Suprapubic skin (tissue), 4 donors: ENCODE data around the gene FMNL2.

Experiments
- CTCF ChIP-seq, 2 donors: fragments of 200-600 bp in 1 of 2; fragments of 450-650 bp in 1 of 2; sonication (generic) in 1 of 2; IDR thresholded peaks; one replicate each; pipeline ENCODE4 v1.5.1; 2016 to 2019; ENCODE audit warnings: antibody characterized with exemption in 2 of 2, mild to moderate bottlenecking in 1 of 2, moderate library complexity in 1 of 2
- POLR2A ChIP-seq, 2 donors: fragments of 450-650 bp; IDR thresholded peaks; one replicate each; pipeline ENCODE4 v1.6.1; 2017; ENCODE audit warnings: antibody characterized with exemption in 2 of 2, mild to moderate bottlenecking in 2 of 2, moderate library complexity in 2 of 2
- POLR2AphosphoS5 ChIP-seq, 3 donors: sonication (generic); formaldehyde crosslinking; IDR thresholded peaks; one replicate each; pipeline ENCODE4 v1.6.1; 2017; ENCODE audit warnings: antibody characterized with exemption in 3 of 3

- TF ChIP-seq POLR2A (IDR thresholded peaks at IDR 0.05) (no peak), CTCF (IDR thresholded peaks at IDR 0.05) (no peak), POLR2AphosphoS5 (IDR thresholded peaks at IDR 0.05) (no peak)
These were observed 48.7 kb downstream of the FMNL2 start for GRCh38 chr2:152383702-152384101.
